ENCODE measurements around the gene FGF1.

FGF1 gene

GRCh38 chr5:142572006-142572405, 113.9 kb downstream of the FGF1 start:
- H3K27me3 ChIP-seq (ENCODE audit: insufficient read depth, low read length, poor library complexity, severe bottlenecking): no peaks in the 10 kb centered on the region
- no peak overlapping the region for H3K4me2 ChIP-seq (ENCODE audit: low read depth, low read length, poor library complexity, severe bottlenecking)
- H4K20me1 ChIP-seq (ENCODE audit: insufficient read depth, low read length, poor library complexity, severe bottlenecking): no peaks in the 10 kb centered on the region
- no peak overlapping the region for H3K4me3 ChIP-seq (ENCODE audit: low read length, poor library complexity, severe bottlenecking)
- no peaks in the 10 kb centered on the region for H3K9me2 ChIP-seq (replicated peaks; ENCODE audit: low read depth, low read length)
- H3K9ac ChIP-seq (ENCODE audit: low read depth, low read length, poor library complexity, severe bottlenecking): no peak overlapping the region
- H3K9me3 ChIP-seq (ENCODE audit: insufficient read depth, low read depth, low read length): no peaks in the 10 kb centered on the region
- peaks cover 9% of the 10 kb centered on the region for H3K4me1 ChIP-seq (ENCODE audit: insufficient read depth, low read length, poor library complexity, severe bottlenecking)
- H2AFZ ChIP-seq (ENCODE audit: low read length): peak overlapping the region; percentile 58; the same call in 1 of the 2 replicates
- no peaks in the 10 kb centered on the region for H3K79me2 ChIP-seq (ENCODE audit: insufficient read depth, low read length)
- no peaks in the 10 kb centered on the region for H3K36me3 ChIP-seq (ENCODE audit: insufficient read depth, low read length)
- H3F3A ChIP-seq (ENCODE audit: low read depth): no peaks in the 10 kb centered on the region
- TF ChIP-seq EZH2phosphoT487 (IDR thresholded peaks at IDR 0.05; ENCODE audit: borderline replicate concordance) (no peak), CTCF (conservative IDR thresholded peaks at IDR 0.05; ENCODE audit: low read length) (no peak)

GRCh38 chr5:142571371-142571770, 114.5 kb downstream of the FGF1 start:
- no peaks in the 10 kb centered on the region for H4K20me1 ChIP-seq (ENCODE audit: insufficient read depth, low read length, poor library complexity, severe bottlenecking)
- TF ChIP-seq CTCF (conservative IDR thresholded peaks at IDR 0.05; ENCODE audit: low read length): no peak
- no peak for TF ChIP-seq EZH2phosphoT487 (IDR thresholded peaks at IDR 0.05; ENCODE audit: borderline replicate concordance)
- H3K79me2 ChIP-seq (ENCODE audit: insufficient read depth, low read length): no peaks in the 10 kb centered on the region
- no peaks in the 10 kb centered on the region for H3K27me3 ChIP-seq (ENCODE audit: insufficient read depth, low read length, poor library complexity, severe bottlenecking)
- H3F3A ChIP-seq (ENCODE audit: low read depth): no peaks in the 10 kb centered on the region
- no peaks in the 10 kb centered on the region for H3K36me3 ChIP-seq (ENCODE audit: insufficient read depth, low read length)
- H3K9ac ChIP-seq (ENCODE audit: low read depth, low read length, poor library complexity, severe bottlenecking): no peak overlapping the region
- H3K9me2 ChIP-seq (replicated peaks; ENCODE audit: low read depth, low read length): no peaks in the 10 kb centered on the region
- H3K4me3 ChIP-seq (ENCODE audit: low read length, poor library complexity, severe bottlenecking): no peak overlapping the region
- peaks cover 6% of the 10 kb centered on the region for H3K4me1 ChIP-seq (ENCODE audit: insufficient read depth, low read length, poor library complexity, severe bottlenecking)
- H2AFZ ChIP-seq (ENCODE audit: low read length): 0 out of 2 replicates have a peak overlapping the region, but pooled peaks have one; percentile 58
- H3K4me2 ChIP-seq (ENCODE audit: low read depth, low read length, poor library complexity, severe bottlenecking): no peak overlapping the region
- no peaks in the 10 kb centered on the region for H3K9me3 ChIP-seq (ENCODE audit: insufficient read depth, low read depth, low read length)

GRCh38 chr5:142569905-142570304, 116.0 kb downstream of the FGF1 start:
- Histone ChIP-seq H3K9me3 (ENCODE audit: insufficient read depth, low read depth, low read length) (no peaks in the 10 kb centered on the region), H3K4me1 (ENCODE audit: insufficient read depth, low read length, poor library complexity, severe bottlenecking) (peaks cover 6% of the 10 kb centered on the region), H3K4me2 (ENCODE audit: low read depth, low read length, poor library complexity, severe bottlenecking) (no peak overlapping the region), H2AFZ (ENCODE audit: low read length) (no peak overlapping the region), H4K20me1 (ENCODE audit: insufficient read depth, low read length, poor library complexity, severe bottlenecking) (no peaks in the 10 kb centered on the region), H3K9me2 (replicated peaks; ENCODE audit: low read depth, low read length) (no peaks in the 10 kb centered on the region), H3K9ac (ENCODE audit: low read depth, low read length, poor library complexity, severe bottlenecking) (no peak overlapping the region), H3K4me3 (ENCODE audit: low read length, poor library complexity, severe bottlenecking) (no peak overlapping the region), H3K36me3 (ENCODE audit: insufficient read depth, low read length) (no peaks in the 10 kb centered on the region), H3K27me3 (ENCODE audit: insufficient read depth, low read length, poor library complexity, severe bottlenecking) (no peaks in the 10 kb centered on the region), H3F3A (ENCODE audit: low read depth) (no peaks in the 10 kb centered on the region), H3K79me2 (ENCODE audit: insufficient read depth, low read length) (no peaks in the 10 kb centered on the region)
- TF ChIP-seq CTCF (conservative IDR thresholded peaks at IDR 0.05; ENCODE audit: low read length): no peak
- no peak for TF ChIP-seq EZH2phosphoT487 (IDR thresholded peaks at IDR 0.05; ENCODE audit: borderline replicate concordance)

Data from Loucy (cell line).